ENCODE data around the gene IQCH.

DNA sequence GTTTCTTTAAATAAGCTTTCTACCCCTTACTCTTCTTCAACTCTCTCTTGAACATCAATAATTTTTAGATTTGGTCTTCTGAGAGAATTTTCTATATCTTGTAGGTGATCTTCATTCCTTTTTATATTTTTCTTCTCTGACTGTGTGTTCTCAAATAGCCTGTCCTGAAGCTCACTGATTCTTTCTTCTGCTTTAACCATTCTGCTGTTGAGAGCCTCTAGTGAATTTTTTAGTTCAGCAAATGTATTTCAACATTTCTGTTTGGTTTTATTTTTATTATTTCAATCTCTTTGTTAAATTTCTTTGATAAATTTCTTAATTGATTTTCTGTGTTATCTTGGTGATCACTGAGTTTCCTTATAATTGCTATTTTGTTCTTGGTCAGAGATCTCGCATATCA, 19.6 kb downstream of the IQCH start:
- TF ChIP-seq RORB (CRISPR knock-in tag; IDR thresholded peaks at IDR 0.05) (no peak), ELF4 (CRISPR knock-in tag; IDR thresholded peaks at IDR 0.05; ENCODE audit: low read depth) (no peak), ESRRA (CRISPR knock-in tag; IDR thresholded peaks at IDR 0.05; ENCODE audit: borderline replicate concordance) (no peak), CBFB (CRISPR knock-in tag; IDR thresholded peaks at IDR 0.05; ENCODE audit: low read depth) (no peak), NFE2L1 (CRISPR knock-in tag; IDR thresholded peaks at IDR 0.05) (no peak)
- TF ChIP-seq, protein P1, sequence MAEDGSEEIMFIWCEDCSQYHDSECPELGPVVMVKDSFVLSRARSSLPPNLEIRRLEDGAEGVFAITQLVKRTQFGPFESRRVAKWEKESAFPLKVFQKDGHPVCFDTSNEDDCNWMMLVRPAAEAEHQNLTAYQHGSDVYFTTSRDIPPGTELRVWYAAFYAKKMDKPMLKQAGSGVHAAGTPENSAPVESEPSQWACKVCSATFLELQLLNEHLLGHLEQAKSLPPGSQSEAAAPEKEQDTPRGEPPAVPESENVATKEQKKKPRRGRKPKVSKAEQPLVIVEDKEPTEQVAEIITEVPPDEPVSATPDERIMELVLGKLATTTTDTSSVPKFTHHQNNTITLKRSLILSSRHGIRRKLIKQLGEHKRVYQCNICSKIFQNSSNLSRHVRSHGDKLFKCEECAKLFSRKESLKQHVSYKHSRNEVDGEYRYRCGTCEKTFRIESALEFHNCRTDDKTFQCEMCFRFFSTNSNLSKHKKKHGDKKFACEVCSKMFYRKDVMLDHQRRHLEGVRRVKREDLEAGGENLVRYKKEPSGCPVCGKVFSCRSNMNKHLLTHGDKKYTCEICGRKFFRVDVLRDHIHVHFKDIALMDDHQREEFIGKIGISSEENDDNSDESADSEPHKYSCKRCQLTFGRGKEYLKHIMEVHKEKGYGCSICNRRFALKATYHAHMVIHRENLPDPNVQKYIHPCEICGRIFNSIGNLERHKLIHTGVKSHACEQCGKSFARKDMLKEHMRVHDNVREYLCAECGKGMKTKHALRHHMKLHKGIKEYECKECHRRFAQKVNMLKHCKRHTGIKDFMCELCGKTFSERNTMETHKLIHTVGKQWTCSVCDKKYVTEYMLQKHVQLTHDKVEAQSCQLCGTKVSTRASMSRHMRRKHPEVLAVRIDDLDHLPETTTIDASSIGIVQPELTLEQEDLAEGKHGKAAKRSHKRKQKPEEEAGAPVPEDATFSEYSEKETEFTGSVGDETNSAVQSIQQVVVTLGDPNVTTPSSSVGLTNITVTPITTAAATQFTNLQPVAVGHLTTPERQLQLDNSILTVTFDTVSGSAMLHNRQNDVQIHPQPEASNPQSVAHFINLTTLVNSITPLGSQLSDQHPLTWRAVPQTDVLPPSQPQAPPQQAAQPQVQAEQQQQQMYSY (CRISPR knock-in tag; IDR thresholded peaks at IDR 0.05): no peak
- TF ChIP-seq, protein P2, sequence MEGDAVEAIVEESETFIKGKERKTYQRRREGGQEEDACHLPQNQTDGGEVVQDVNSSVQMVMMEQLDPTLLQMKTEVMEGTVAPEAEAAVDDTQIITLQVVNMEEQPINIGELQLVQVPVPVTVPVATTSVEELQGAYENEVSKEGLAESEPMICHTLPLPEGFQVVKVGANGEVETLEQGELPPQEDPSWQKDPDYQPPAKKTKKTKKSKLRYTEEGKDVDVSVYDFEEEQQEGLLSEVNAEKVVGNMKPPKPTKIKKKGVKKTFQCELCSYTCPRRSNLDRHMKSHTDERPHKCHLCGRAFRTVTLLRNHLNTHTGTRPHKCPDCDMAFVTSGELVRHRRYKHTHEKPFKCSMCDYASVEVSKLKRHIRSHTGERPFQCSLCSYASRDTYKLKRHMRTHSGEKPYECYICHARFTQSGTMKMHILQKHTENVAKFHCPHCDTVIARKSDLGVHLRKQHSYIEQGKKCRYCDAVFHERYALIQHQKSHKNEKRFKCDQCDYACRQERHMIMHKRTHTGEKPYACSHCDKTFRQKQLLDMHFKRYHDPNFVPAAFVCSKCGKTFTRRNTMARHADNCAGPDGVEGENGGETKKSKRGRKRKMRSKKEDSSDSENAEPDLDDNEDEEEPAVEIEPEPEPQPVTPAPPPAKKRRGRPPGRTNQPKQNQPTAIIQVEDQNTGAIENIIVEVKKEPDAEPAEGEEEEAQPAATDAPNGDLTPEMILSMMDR (IDR thresholded peaks at IDR 0.05): no peak
- TF ChIP-seq, protein P3, sequence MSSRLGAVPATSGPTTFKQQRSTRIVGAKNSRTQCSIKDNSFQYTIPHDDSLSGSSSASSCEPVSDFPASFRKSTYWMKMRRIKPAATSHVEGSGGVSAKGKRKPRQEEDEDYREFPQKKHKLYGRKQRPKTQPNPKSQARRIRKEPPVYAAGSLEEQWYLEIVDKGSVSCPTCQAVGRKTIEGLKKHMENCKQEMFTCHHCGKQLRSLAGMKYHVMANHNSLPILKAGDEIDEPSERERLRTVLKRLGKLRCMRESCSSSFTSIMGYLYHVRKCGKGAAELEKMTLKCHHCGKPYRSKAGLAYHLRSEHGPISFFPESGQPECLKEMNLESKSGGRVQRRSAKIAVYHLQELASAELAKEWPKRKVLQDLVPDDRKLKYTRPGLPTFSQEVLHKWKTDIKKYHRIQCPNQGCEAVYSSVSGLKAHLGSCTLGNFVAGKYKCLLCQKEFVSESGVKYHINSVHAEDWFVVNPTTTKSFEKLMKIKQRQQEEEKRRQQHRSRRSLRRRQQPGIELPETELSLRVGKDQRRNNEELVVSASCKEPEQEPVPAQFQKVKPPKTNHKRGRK (CRISPR knock-in tag; IDR thresholded peaks at IDR 0.05; ENCODE audit: borderline replicate concordance): no peak
- TF ChIP-seq, protein P4, sequence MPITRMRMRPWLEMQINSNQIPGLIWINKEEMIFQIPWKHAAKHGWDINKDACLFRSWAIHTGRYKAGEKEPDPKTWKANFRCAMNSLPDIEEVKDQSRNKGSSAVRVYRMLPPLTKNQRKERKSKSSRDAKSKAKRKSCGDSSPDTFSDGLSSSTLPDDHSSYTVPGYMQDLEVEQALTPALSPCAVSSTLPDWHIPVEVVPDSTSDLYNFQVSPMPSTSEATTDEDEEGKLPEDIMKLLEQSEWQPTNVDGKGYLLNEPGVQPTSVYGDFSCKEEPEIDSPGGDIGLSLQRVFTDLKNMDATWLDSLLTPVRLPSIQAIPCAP (CRISPR knock-in tag; IDR thresholded peaks at IDR 0.05): no peak
- TF ChIP-seq, protein P5, sequence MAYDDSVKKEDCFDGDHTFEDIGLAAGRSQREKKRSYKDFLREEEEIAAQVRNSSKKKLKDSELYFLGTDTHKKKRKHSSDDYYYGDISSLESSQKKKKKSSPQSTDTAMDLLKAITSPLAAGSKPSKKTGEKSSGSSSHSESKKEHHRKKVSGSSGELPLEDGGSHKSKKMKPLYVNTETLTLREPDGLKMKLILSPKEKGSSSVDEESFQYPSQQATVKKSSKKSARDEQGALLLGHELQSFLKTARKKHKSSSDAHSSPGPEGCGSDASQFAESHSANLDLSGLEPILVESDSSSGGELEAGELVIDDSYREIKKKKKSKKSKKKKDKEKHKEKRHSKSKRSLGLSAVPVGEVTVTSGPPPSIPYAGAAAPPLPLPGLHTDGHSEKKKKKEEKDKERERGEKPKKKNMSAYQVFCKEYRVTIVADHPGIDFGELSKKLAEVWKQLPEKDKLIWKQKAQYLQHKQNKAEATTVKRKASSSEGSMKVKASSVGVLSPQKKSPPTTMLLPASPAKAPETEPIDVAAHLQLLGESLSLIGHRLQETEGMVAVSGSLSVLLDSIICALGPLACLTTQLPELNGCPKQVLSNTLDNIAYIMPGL (CRISPR knock-in tag; IDR thresholded peaks at IDR 0.05): no peak
